Measurements from ENCODE around the gene DOCK4. TPM values are rescaled to one million over a fixed set of nuclear protein-coding genes. Genes with fewer than 3 reads are reported as not detected.

Gene DOCK4
- total RNA-seq, 1 donor, result 31.8 TPM

DNA sequence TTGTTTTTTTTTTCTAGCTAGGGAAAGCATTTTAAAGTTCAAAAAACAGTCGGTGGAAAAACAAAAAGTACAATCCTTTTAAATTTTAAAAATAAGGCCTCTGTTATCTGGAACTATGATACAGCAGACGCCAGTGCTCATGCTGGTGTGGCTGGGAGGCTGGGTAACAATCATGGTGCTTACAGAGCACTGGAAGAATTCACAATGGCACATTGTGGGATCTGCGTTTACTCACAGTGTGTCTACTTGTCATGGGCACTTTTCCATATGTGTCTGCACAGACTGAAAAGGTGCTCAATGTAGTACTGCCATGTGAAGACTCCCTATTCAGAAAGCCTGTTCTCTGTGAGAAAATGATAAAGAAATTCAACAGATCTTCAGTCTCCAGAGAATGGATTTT, 365.7 kb downstream of the DOCK4 start:
- H4K20me1 ChIP-seq (ENCODE audit: insufficient read depth, low read length), result no peaks in the 10 kb centered on the region
- no peak overlapping the region for H3K4me3 ChIP-seq (ENCODE audit: insufficient read depth, low read length)
- TF ChIP-seq, protein P1, sequence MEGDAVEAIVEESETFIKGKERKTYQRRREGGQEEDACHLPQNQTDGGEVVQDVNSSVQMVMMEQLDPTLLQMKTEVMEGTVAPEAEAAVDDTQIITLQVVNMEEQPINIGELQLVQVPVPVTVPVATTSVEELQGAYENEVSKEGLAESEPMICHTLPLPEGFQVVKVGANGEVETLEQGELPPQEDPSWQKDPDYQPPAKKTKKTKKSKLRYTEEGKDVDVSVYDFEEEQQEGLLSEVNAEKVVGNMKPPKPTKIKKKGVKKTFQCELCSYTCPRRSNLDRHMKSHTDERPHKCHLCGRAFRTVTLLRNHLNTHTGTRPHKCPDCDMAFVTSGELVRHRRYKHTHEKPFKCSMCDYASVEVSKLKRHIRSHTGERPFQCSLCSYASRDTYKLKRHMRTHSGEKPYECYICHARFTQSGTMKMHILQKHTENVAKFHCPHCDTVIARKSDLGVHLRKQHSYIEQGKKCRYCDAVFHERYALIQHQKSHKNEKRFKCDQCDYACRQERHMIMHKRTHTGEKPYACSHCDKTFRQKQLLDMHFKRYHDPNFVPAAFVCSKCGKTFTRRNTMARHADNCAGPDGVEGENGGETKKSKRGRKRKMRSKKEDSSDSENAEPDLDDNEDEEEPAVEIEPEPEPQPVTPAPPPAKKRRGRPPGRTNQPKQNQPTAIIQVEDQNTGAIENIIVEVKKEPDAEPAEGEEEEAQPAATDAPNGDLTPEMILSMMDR (IDR thresholded peaks at IDR 0.05; ENCODE audit: extremely low read depth, low read depth, low read length), result no peak
- H2AFZ ChIP-seq (ENCODE audit: low read length), result no peak overlapping the region
- DNase-seq (ENCODE audit: insufficient read length, low spot score, missing footprints), result no peak
- peaks cover 2% of the 10 kb centered on the region for H3K4me1 ChIP-seq (ENCODE audit: insufficient read depth, low read length)
- H3K79me2 ChIP-seq (ENCODE audit: insufficient read depth, low read length), result no peaks in the 10 kb centered on the region
- no peak overlapping the region for H3K4me2 ChIP-seq (ENCODE audit: insufficient read depth, low read length)
- H3K27me3 ChIP-seq (ENCODE audit: insufficient read depth, low read length), result no peaks in the 10 kb centered on the region
- peaks cover 3% of the 10 kb centered on the region for H3K36me3 ChIP-seq (ENCODE audit: insufficient read depth, low read length)
- H3K9me3 ChIP-seq (ENCODE audit: low read depth, low read length), result no peaks in the 10 kb centered on the region
- no peak overlapping the region for H3K27ac ChIP-seq (ENCODE audit: low read depth, low read length)

DNA sequence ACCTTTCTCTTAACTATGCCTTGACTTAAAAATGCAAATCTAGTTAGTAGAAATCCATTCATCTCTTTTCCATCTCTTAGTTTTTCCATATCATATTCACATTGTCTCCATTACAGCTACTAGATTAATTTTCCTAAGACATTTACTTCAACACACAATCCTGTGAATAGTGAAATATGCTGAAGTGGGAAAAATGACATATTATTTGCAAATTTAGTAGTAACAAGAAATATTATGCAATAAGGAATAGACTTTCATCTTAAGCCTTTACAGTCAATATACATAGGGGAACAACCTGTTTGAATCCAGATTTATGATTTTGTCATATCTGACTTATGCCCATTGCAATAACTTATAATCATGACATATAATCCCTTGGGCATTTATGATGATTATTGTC, 366.9 kb downstream of the DOCK4 start:
- no peak for DNase-seq (ENCODE audit: insufficient read length, low spot score, missing footprints)
- H3K79me2 ChIP-seq (ENCODE audit: insufficient read depth, low read length), result no peaks in the 10 kb centered on the region
- H3K4me2 ChIP-seq (ENCODE audit: insufficient read depth, low read length), result no peak overlapping the region
- no peak overlapping the region for H3K4me3 ChIP-seq (ENCODE audit: insufficient read depth, low read length)
- peaks cover 3% of the 10 kb centered on the region for H3K36me3 ChIP-seq (ENCODE audit: insufficient read depth, low read length)
- no peaks in the 10 kb centered on the region for H3K9me3 ChIP-seq (ENCODE audit: low read depth, low read length)
- no peak overlapping the region for H3K27ac ChIP-seq (ENCODE audit: low read depth, low read length)
- TF ChIP-seq, protein P1 (IDR thresholded peaks at IDR 0.05; ENCODE audit: extremely low read depth, low read depth, low read length), result no peak
- peaks cover 10% of the 10 kb centered on the region for H3K4me1 ChIP-seq (ENCODE audit: insufficient read depth, low read length)
- no peaks in the 10 kb centered on the region for H3K27me3 ChIP-seq (ENCODE audit: insufficient read depth, low read length)
- no peak overlapping the region for H2AFZ ChIP-seq (ENCODE audit: low read length)
- no peaks in the 10 kb centered on the region for H4K20me1 ChIP-seq (ENCODE audit: insufficient read depth, low read length)

DNA sequence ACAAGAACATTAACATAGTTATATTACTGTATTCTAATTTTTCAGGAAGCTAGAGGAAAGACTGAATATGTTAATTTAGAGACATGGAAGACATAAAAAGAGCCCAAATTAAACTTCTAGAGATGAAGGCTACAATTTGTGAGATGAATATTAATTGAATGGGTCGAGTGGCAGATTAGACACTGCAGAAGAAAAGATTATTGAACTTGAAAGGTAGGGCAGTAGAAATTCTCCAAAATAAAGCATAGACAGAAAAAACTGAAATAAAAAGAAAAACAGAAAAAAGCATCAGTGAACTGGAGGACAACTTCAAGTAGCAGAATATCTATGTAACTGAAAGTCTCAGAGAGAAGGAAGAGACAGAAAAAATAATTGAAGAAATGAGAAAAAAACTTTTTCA, 369.6 kb downstream of the DOCK4 start:
- TF ChIP-seq, protein P1 (IDR thresholded peaks at IDR 0.05; ENCODE audit: extremely low read depth, low read depth, low read length), result no peak
- Histone ChIP-seq H3K4me3 (ENCODE audit: insufficient read depth, low read length) (no peak overlapping the region), H3K27ac (ENCODE audit: low read depth, low read length) (no peak overlapping the region), H3K9me3 (ENCODE audit: low read depth, low read length) (no peaks in the 10 kb centered on the region), H4K20me1 (ENCODE audit: insufficient read depth, low read length) (no peaks in the 10 kb centered on the region), H3K79me2 (ENCODE audit: insufficient read depth, low read length) (no peaks in the 10 kb centered on the region), H3K4me2 (ENCODE audit: insufficient read depth, low read length) (no peak overlapping the region), H3K4me1 (ENCODE audit: insufficient read depth, low read length) (peaks cover 21% of the 10 kb centered on the region), H2AFZ (ENCODE audit: low read length) (no peak overlapping the region), H3K36me3 (ENCODE audit: insufficient read depth, low read length) (no peaks in the 10 kb centered on the region), H3K27me3 (ENCODE audit: insufficient read depth, low read length) (no peaks in the 10 kb centered on the region)
- DNase-seq (ENCODE audit: insufficient read length, low spot score, missing footprints), result no peak

DNA sequence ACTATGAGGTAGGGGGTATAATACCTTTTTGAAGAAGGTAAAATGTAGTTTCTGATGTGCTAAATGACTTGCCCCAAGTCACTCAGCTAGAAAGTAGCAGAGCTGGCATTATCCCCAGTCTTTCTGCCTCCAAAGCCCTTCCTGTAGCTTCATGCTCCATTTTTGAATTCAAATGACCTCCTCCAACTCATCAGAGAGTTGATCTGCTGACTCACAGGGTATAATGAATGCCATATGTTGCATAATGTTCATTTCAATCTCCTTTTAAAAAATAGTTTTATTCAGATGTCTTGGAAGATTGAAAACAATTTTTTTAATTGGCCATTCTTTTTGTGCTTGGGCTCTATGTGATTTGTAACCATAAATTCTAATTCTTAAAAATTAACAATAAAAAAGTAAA, 371.1 kb downstream of the DOCK4 start:
- Histone ChIP-seq H3K36me3 (ENCODE audit: insufficient read depth, low read length) (no peaks in the 10 kb centered on the region), H3K27me3 (ENCODE audit: insufficient read depth, low read length) (no peaks in the 10 kb centered on the region), H3K4me3 (ENCODE audit: insufficient read depth, low read length) (no peak overlapping the region), H4K20me1 (ENCODE audit: insufficient read depth, low read length) (no peaks in the 10 kb centered on the region), H3K27ac (ENCODE audit: low read depth, low read length) (peak overlapping the region; percentile 54), H3K79me2 (ENCODE audit: insufficient read depth, low read length) (no peaks in the 10 kb centered on the region), H2AFZ (ENCODE audit: low read length) (no peak overlapping the region), H3K9me3 (ENCODE audit: low read depth, low read length) (no peaks in the 10 kb centered on the region), H3K4me1 (ENCODE audit: insufficient read depth, low read length) (peaks cover 21% of the 10 kb centered on the region), H3K4me2 (ENCODE audit: insufficient read depth, low read length) (no peak overlapping the region)
- TF ChIP-seq, protein P1 (IDR thresholded peaks at IDR 0.05; ENCODE audit: extremely low read depth, low read depth, low read length), result no peak
- no peak for DNase-seq (ENCODE audit: insufficient read length, low spot score, missing footprints)
